AG04450 (cell line): ENCODE data around the gene TMED4. TPM values are rescaled to one million over a fixed set of nuclear protein-coding genes. Genes with fewer than 3 reads are reported as not detected.

Source experiments
- CTCF ChIA-PET: fragments of 300-600, 350-600 bp; formaldehyde crosslinking; extraction: SDS; loops from one replicate; lab custom pipeline; 2022; ENCODE audit warnings: antibody characterized with exemption, inconsistent platforms; lab: Charles Lee
- POLR2A ChIA-PET: fragments of 350-600 bp; formaldehyde crosslinking; extraction: SDS; loops from one replicate; lab custom pipeline; 2021; ENCODE audit warnings: antibody characterized with exemption, inconsistent platforms; lab: Yijun Ruan, JAX
- DNase-seq: peaks from one replicate; pipeline ENCODE4 v3.0.0-alpha.2; 2011; ENCODE audit warnings: low read depth, low spot score
- H3K27ac ChIP-seq: one replicate; pipeline ENCODE4 v1.5.1; 2012; ENCODE audit warnings: low read depth, low read length, control low read depth
- H3K27me3 ChIP-seq: one replicate; pipeline ENCODE4 v1.6.0; 2012; ENCODE audit warnings: low read length; ENCODE audit not compliant: control insufficient read depth, insufficient read depth
- H3K4me3 ChIP-seq: 2 replicates; pipeline ENCODE4 v1.5.1; 2011; ENCODE audit warnings: mild to moderate bottlenecking, low read depth, low read length, control low read depth
- H3K9me3 ChIP-seq: 2 replicates; pipeline ENCODE4 v1.5.1; 2012; ENCODE audit warnings: low read length; ENCODE audit not compliant: control insufficient read depth, insufficient read depth
- CTCF ChIP-seq: IDR thresholded peaks from 2 replicates; pipeline ENCODE4 v1.5.1; 2011; ENCODE audit warnings: low read depth, low read length, control low read depth, inconsistent platforms
- polyA plus RNA-seq: library from polyadenylated mRNA; depleted of rRNA; stranded (reverse); fragments of >200 nt; gene quantifications from 2 replicates; pipeline ENCODE4 v1.2.3, GENCODE V29; 2011; rRNA removed

TMED4 gene
- polyA plus RNA-seq, 1 experiment: 78.4 TPM

GRCh38 chr7:44530990-44531389 lies 51.0 kb downstream of the TMED4 start:
- no peaks in the 10 kb centered on the region; the same call in none of the 2 replicates for H3K9me3 ChIP-seq
- no peak overlapping the region for H3K27ac ChIP-seq
- ChIA-PET POLR2A (no interaction called here), CTCF (no interaction called here)
- no peaks in the 10 kb centered on the region for H3K27me3 ChIP-seq
- H3K4me3 ChIP-seq: no peak overlapping the region
- no peak for TF ChIP-seq CTCF
- DNase-seq: no peak

Other genes starting within 250 kb of the TMED4 start
- 61.4 and 77.0 TPM in 2 replicates for gene NUDCD3, start 91.6 kb downstream of the TMED4 start, polyA plus RNA-seq
- gene NPC1L1, start 40.9 kb downstream of the TMED4 start, polyA plus RNA-seq: 0.36 and 0.42 TPM in 2 replicates
- 45.9 and 52.6 TPM in 2 replicates for gene DDX56, start 8.3 kb downstream of the TMED4 start, polyA plus RNA-seq
- gene OGDH, start 24.4 kb upstream of the TMED4 start, polyA plus RNA-seq: 35.8 and 38.6 TPM in 2 replicates
- gene ZMIZ2, start 166.6 kb upstream of the TMED4 start, polyA plus RNA-seq: 4.8 and 7.7 TPM in 2 replicates
- gene PPIA, start 214.4 kb upstream of the TMED4 start, polyA plus RNA-seq: 4,846 and 5,100 TPM in 2 replicates